Neural cell (in vitro differentiated cells): ENCODE results near the gene BIVM. TPM values are rescaled to one million over a fixed set of nuclear protein-coding genes. Genes with fewer than 3 reads are reported as not detected.

Experiments used
- H2AFZ ChIP-seq: fragments of 200-600, 300-800 bp; sonication (generic), shearing (Covaris generic); 2 replicates; pipeline ENCODE4 v1.6.0; 2014; ENCODE audit warnings: low read depth, mild to moderate bottlenecking, antibody characterized with exemption, low read length, moderate library complexity
- H3F3A ChIP-seq: fragments of 200-600 bp; shearing (Covaris generic); 2 replicates; pipeline ENCODE4 v1.6.1; 2016; ENCODE audit warnings: mild to moderate bottlenecking, moderate library complexity, mixed read lengths, antibody characterized with exemption, low read length; ENCODE audit not compliant: insufficient read depth, poor library complexity, severe bottlenecking
- H3K27ac ChIP-seq: fragments of 200-600, 300-800 bp; sonication (generic), shearing (Covaris generic); 2 replicates; pipeline ENCODE4 v1.5.1; 2014; ENCODE audit warnings: mild to moderate bottlenecking, low read length, moderate library complexity
- H3K27me3 ChIP-seq: fragments of 300-800, 200-600 bp; sonication (generic), shearing (Covaris generic); 2 replicates; pipeline ENCODE4 v1.6.0; 2014; ENCODE audit warnings: mild to moderate bottlenecking, low read depth, low read length, moderate library complexity; ENCODE audit not compliant: insufficient read depth
- H3K36me3 ChIP-seq: fragments of 300-800, 200-600 bp; sonication (generic), shearing (Covaris generic); 2 replicates; pipeline ENCODE4 v1.5.1; 2014; ENCODE audit warnings: mild to moderate bottlenecking, antibody characterized with exemption, low read length, moderate library complexity; ENCODE audit not compliant: insufficient read depth
- H3K4me2 ChIP-seq: fragments of 300-800, 200-600 bp; sonication (generic), shearing (Covaris generic); 2 replicates; pipeline ENCODE4 v1.6.0; 2014; ENCODE audit warnings: mild to moderate bottlenecking, low read length
- H3K4me3 ChIP-seq: fragments of 300-800, 200-600 bp; sonication (generic), shearing (Covaris generic); 2 replicates; pipeline ENCODE4 v1.5.1; 2014; ENCODE audit warnings: mild to moderate bottlenecking, low read length, moderate library complexity
- H3K79me2 ChIP-seq: fragments of 200-600 bp; shearing (Covaris generic); replicated peaks from 2 replicates; pipeline ENCODE4 v1.6.0; 2014; ENCODE audit warnings: mild to moderate bottlenecking, low read length, moderate library complexity; ENCODE audit not compliant: insufficient read depth
- H3K9ac ChIP-seq: fragments of 300-800, 200-600 bp; sonication (generic), shearing (Covaris generic); 2 replicates; pipeline ENCODE4 v1.6.1; 2016; ENCODE audit warnings: mild to moderate bottlenecking, low read length, mixed read lengths
- H3K9me2 ChIP-seq: fragments of 200-600 bp; shearing (Covaris generic); 2 replicates; pipeline ENCODE4 v1.6.1; 2016; ENCODE audit warnings: mild to moderate bottlenecking, low read length, mixed read lengths; ENCODE audit not compliant: insufficient read depth
- H3K9me3 ChIP-seq: fragments of 200-600, 300-800 bp; sonication (generic), shearing (Covaris generic); 2 replicates; pipeline ENCODE4 v1.6.1; 2016; ENCODE audit warnings: mild to moderate bottlenecking, mixed run types, low read length, moderate library complexity, mixed read lengths
- H4K20me1 ChIP-seq: fragments of 200-600 bp; shearing (Covaris generic); 2 replicates; pipeline ENCODE4 v1.6.1; 2016; ENCODE audit warnings: mild to moderate bottlenecking, mixed run types; ENCODE audit not compliant: insufficient read depth
- CTCF ChIP-seq: fragments of 450-650 bp; IDR thresholded peaks from 2 replicates; pipeline ENCODE4 v1.5.1; 2014; ENCODE audit warnings: antibody characterized with exemption, mild to moderate bottlenecking, moderate library complexity; ENCODE audit not compliant: poor library complexity, severe bottlenecking
- EP300 ChIP-seq: fragments of 450-650 bp; conservative IDR thresholded peaks from 2 replicates; pipeline ENCODE4 v1.6.1; 2014; ENCODE audit warnings: antibody characterized with exemption, mild to moderate bottlenecking, moderate library complexity; ENCODE audit not compliant: poor library complexity, severe bottlenecking
- EZH2 ChIP-seq: fragments of 200-600, 300-800 bp; shearing (Covaris generic), sonication (generic); IDR thresholded peaks from 2 replicates; pipeline ENCODE4 v1.6.1; 2014; ENCODE audit warnings: antibody characterized with exemption, low read length, borderline replicate concordance, mild to moderate bottlenecking; ENCODE audit not compliant: insufficient read depth, poor library complexity, severe bottlenecking
- MXI1 ChIP-seq: fragments of 450-650 bp; conservative IDR thresholded peaks from 2 replicates; pipeline ENCODE4 v1.6.1; 2014; ENCODE audit warnings: antibody characterized with exemption, mild to moderate bottlenecking; ENCODE audit not compliant: poor library complexity, severe bottlenecking
- POLR2AphosphoS5 ChIP-seq: IDR thresholded peaks from 2 replicates; pipeline ENCODE4 v1.6.1; 2012
- RAD21 ChIP-seq: fragments of 450-650 bp; conservative IDR thresholded peaks from 2 replicates; pipeline ENCODE4 v1.6.1; 2014; ENCODE audit warnings: antibody characterized with exemption, mild to moderate bottlenecking, moderate library complexity
- REST ChIP-seq: IDR thresholded peaks from 2 replicates; pipeline ENCODE4 v1.6.1; 2012; ENCODE audit warnings: borderline replicate concordance
- SMC3 ChIP-seq: fragments of 450-650 bp; conservative IDR thresholded peaks from 2 replicates; pipeline ENCODE4 v1.6.1; 2014; ENCODE audit warnings: antibody characterized with exemption, mild to moderate bottlenecking, moderate library complexity; ENCODE audit not compliant: poor library complexity
- TAF1 ChIP-seq: IDR thresholded peaks from 2 replicates; pipeline ENCODE4 v1.6.1; 2012; ENCODE audit warnings: low read depth
- polyA plus RNA-seq: library from polyadenylated mRNA; depleted of rRNA; stranded (reverse); fragments of >200 nt; gene quantifications from 2 replicates; pipeline ENCODE4 v1.2.3, GENCODE V29; 2014

The BIVM gene
- polyA plus RNA-seq, 1 donor from 2014 or later, result 60.7 TPM

GRCh38 chr13:102772042-102772425 is 26.9 kb upstream of the BIVM start:
- Histone ChIP-seq H4K20me1 (no peaks in the 10 kb centered on the region), H3K36me3 (no peaks in the 10 kb centered on the region), H3K27ac (no peak overlapping the region), H3K9ac (no peak overlapping the region), H2AFZ (no peak overlapping the region), H3K9me2 (no peaks in the 10 kb centered on the region), H3F3A (no peaks in the 10 kb centered on the region), H3K79me2 (no peaks in the 10 kb centered on the region), H3K4me2 (no peak overlapping the region), H3K4me3 (no peak overlapping the region), H3K27me3 (no peaks in the 10 kb centered on the region), H3K9me3 (no peaks in the 10 kb centered on the region)
- no peak for TF ChIP-seq TAF1

- TF ChIP-seq MXI1 (peak; percentile 66), RAD21 (peak; percentile 29), POLR2AphosphoS5 (peak; percentile 68), SMC3 (peak; percentile 40), REST (no peak), EP300 (no peak), EZH2 (no peak), TAF1 (no peak), CTCF (no peak)
- peak within 1 kb of the TSS; percentile 80 for H2AFZ ChIP-seq
- H3F3A ChIP-seq, result no peaks in the 10 kb centered on the region
- peak within 1 kb of the TSS; percentile 60 for H3K9ac ChIP-seq
- H3K27ac ChIP-seq, result peak within 1 kb of the TSS; percentile 7
- no peaks in the 10 kb centered on the region for H3K79me2 ChIP-seq
- H3K9me2 ChIP-seq, result no peaks in the 10 kb centered on the region
- no peaks in the 10 kb centered on the region for H4K20me1 ChIP-seq
- peak within 1 kb of the TSS; percentile 36 for H3K4me2 ChIP-seq
- no peaks in the 10 kb centered on the region for H3K36me3 ChIP-seq
- H3K27me3 ChIP-seq, result no peaks in the 10 kb centered on the region
- H3K9me3 ChIP-seq, result no peaks in the 10 kb centered on the region
- peak within 1 kb of the TSS; percentile 90 for H3K4me3 ChIP-seq
These were observed 25.3 kb upstream of the BIVM start, which contains the start of gene TEX30 for GRCh38 chr13:102773441-102774213. TEX30 (minus strand) TSS chr13:102773786; CDS start chr13:102770026, 3,760 bp downstream.
